Tibial nerve (tissue), 4 donors: ENCODE data around the gene RPL5. TPM values are rescaled to one million over a fixed set of nuclear protein-coding genes. Genes with fewer than 3 reads are reported as not detected.

Source experiments
- DNase-seq, 2 donors: peaks; one replicate each; pipeline ENCODE4 v3.0.0-alpha.2; 2019; ENCODE audit warnings: low spot score in 2 of 2
- H3K27ac ChIP-seq, 4 donors: fragments of 200-600 bp; sonication (generic) in 3 of 4; one replicate each; pipeline ENCODE4 v1.5.1; 2017 to 2019; ENCODE audit warnings: mild to moderate bottlenecking in 1 of 4
- H3K27me3 ChIP-seq, 2 donors: fragments of 200-600 bp; sonication (generic) in 1 of 2; one replicate each; pipeline versions ENCODE4 v1.5.1 to v1.6.0; 2017 to 2019
- H3K36me3 ChIP-seq, 3 donors: fragments of 200-600 bp; sonication (generic); one replicate each; pipeline ENCODE4 v1.5.1; 2018 to 2019
- H3K4me1 ChIP-seq, 4 donors: fragments of 200-600 bp; sonication (generic) in 3 of 4; one replicate each; pipeline ENCODE4 v1.5.1; 2017 to 2019
- H3K4me3 ChIP-seq, 4 donors: fragments of 200-600 bp; sonication (generic) in 3 of 4; one replicate each; pipeline ENCODE4 v1.5.1; 2017 to 2019; ENCODE audit warnings: mild to moderate bottlenecking in 1 of 4, moderate library complexity in 1 of 4
- H3K9me3 ChIP-seq, 4 donors: fragments of 200-600 bp; sonication (generic) in 3 of 4; one replicate each; pipeline ENCODE4 v1.5.1; 2017 to 2019
- EP300 ChIP-seq, 2 donors: sonication (generic); formaldehyde crosslinking; IDR thresholded peaks; one replicate each; pipeline ENCODE4 v1.6.1; 2017; ENCODE audit warnings: antibody characterized with exemption in 2 of 2, mild to moderate bottlenecking in 1 of 2
- POLR2A ChIP-seq, 2 donors: fragments of 450-650 bp; IDR thresholded peaks; one replicate each; pipeline ENCODE4 v1.6.1; 2017; ENCODE audit warnings: antibody characterized with exemption in 2 of 2, mild to moderate bottlenecking in 2 of 2, moderate library complexity in 2 of 2
- WGBS, 2 donors: methylation state at CpG; one replicate each; pipeline ENCODE4 v1.1.5; 2018; 5-methylcytosine and 5-hydroxymethylcytosine counted together
- total RNA-seq, 4 donors: library from RNA; depleted of rRNA; stranded (reverse); fragments of >200 nt; gene quantifications; one replicate each; pipeline ENCODE4 v1.1.0, GENCODE V29; 2016
- TF ChIP-seq, protein P1 (sequence below), 5 experiments: fragments of 200-600 bp in 3 of 5; fragments of 450-650 bp in 2 of 5; sonication (generic) in 3 of 5; IDR thresholded peaks; one replicate each; pipeline ENCODE4 v1.5.1; 2016 to 2019; ENCODE audit warnings: antibody characterized with exemption in 5 of 5, mild to moderate bottlenecking in 3 of 5, moderate library complexity in 2 of 5

Gene RPL5
- total RNA-seq, 4 donors from 2014 or later: 1,387 to 1,574 (median 1,436) TPM

DNA sequence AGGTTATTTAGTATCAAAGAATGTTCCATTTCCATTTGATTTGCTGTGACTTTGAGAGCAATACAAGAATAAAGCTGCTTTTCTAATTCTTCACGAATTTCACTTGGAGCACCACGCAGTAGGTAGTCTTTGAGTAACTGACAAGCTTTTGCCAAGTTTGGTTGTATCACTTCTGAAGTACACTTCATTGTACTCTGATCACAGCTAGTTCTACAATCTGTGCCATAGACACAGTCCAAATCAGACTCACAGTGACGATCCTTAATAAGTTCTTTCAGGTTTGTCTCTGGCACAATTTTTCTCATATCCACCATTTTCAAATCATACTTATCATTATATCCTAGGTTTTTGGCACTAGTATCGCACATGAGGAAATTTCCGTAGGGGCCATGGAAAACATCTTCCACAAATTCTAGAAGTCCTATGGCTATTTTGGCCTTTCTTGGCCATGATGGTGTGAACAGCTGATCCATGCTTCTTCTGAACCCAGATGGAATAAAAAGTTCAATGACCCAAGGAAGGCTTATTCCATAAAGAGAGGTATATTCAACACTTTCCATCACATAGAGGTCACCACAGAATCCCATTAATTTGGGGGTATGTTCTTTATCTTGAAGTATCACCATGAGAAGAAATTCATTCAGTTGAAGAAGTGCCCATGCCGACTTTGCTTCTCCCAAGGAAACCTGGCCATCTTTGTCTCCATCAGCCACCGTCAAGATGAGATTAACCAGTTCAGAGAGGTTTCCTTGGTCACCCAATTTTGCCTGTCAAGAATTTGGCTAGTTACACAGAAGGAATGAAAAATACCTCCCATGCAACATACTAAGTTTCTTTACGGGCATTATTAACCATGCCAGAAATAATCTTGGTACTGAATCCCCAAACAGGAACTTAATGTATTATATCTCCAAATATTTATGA, 11.9 kb downstream of the RPL5 start:
- Histone ChIP-seq H3K27me3 (no peaks in the 10 kb centered on the region), H3K9me3 (no peaks in the 10 kb centered on the region), H3K4me3 (no peak overlapping the region), H3K36me3 (peaks cover 2 to 59% (median 17%) of the 10 kb centered on the region in 3 donors), H3K27ac (no peak overlapping the region), H3K4me1 (peaks cover 0 to 16% (median 0%) of the 10 kb centered on the region in 4 donors)
- TF ChIP-seq, protein P1, sequence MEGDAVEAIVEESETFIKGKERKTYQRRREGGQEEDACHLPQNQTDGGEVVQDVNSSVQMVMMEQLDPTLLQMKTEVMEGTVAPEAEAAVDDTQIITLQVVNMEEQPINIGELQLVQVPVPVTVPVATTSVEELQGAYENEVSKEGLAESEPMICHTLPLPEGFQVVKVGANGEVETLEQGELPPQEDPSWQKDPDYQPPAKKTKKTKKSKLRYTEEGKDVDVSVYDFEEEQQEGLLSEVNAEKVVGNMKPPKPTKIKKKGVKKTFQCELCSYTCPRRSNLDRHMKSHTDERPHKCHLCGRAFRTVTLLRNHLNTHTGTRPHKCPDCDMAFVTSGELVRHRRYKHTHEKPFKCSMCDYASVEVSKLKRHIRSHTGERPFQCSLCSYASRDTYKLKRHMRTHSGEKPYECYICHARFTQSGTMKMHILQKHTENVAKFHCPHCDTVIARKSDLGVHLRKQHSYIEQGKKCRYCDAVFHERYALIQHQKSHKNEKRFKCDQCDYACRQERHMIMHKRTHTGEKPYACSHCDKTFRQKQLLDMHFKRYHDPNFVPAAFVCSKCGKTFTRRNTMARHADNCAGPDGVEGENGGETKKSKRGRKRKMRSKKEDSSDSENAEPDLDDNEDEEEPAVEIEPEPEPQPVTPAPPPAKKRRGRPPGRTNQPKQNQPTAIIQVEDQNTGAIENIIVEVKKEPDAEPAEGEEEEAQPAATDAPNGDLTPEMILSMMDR (IDR thresholded peaks at IDR 0.05): no peak
- TF ChIP-seq EP300 (IDR thresholded peaks at IDR 0.05): no peak
- DNase-seq: no peak
- 93 to 96% methylated on average over 8 of the region's 8 CpGs for WGBS, 2 donors

DNA sequence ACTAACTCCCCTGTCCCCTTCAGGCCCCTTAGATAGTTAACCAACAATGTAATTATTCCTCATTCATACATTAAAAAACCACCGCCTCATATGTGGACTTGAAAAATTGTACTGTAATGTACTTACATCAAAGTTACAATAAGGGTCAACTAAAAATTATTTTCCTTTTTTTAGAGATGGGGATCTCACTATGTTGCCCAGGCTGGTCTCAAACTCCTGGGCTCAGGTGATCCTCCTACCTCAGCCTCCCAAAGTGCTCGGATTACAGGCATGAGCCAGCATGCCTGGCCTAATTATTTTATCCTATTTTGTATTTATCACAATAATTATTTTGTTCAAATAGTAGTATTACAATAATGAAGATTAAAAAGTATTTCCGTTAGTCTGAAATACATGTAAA, 12.6 kb downstream of the RPL5 start:
- TF ChIP-seq EP300 (IDR thresholded peaks at IDR 0.05): no peak
- TF ChIP-seq POLR2A (IDR thresholded peaks at IDR 0.05): no peak
- TF ChIP-seq, protein P1 (IDR thresholded peaks at IDR 0.05): no peak
- H3K27ac ChIP-seq: no peak overlapping the region
- H3K9me3 ChIP-seq: no peaks in the 10 kb centered on the region
- H3K4me3 ChIP-seq: no peak overlapping the region
- DNase-seq: no peak
- no peaks in the 10 kb centered on the region for H3K27me3 ChIP-seq
- WGBS, 2 donors: 96 to 98% methylated on average over 3 of the region's 3 CpGs
- peaks cover 2 to 52% (median 17%) of the 10 kb centered on the region in 3 donors for H3K36me3 ChIP-seq
- H3K4me1 ChIP-seq: peaks cover 0 to 9% (median 0%) of the 10 kb centered on the region in 4 donors

DNA sequence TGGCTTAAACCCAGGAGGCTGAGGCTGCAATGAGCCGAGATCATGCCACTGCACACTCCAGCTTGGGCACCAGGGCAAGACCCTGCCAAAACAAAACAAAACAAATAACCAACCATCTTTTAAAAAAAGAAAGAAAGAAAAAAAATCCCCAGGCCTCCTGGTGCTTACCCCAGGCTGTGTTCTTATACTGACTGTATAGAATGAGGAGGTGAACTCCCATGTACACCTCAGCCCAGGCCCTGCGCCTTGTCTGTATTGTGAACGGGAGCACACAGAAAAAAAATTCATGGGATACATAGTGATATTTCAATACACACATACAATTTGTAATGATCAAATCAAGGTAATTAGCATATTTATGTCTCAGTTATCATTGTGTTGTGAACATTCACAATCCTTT, 14.1 kb downstream of the RPL5 start:
- TF ChIP-seq EP300 (IDR thresholded peaks at IDR 0.05): no peak
- TF ChIP-seq, protein P1 (IDR thresholded peaks at IDR 0.05): no peak
- no peak for TF ChIP-seq POLR2A (IDR thresholded peaks at IDR 0.05)
- Histone ChIP-seq H3K9me3 (no peaks in the 10 kb centered on the region), H3K4me1 (no peaks in the 10 kb centered on the region), H3K36me3 (peaks cover 2 to 48% (median 14%) of the 10 kb centered on the region in 3 donors), H3K4me3 (no peak overlapping the region), H3K27me3 (no peaks in the 10 kb centered on the region), H3K27ac (no peak overlapping the region)
- 54 to 74% methylated on average over 3 of the region's 3 CpGs for WGBS, 2 donors
- no peak for DNase-seq

DNA sequence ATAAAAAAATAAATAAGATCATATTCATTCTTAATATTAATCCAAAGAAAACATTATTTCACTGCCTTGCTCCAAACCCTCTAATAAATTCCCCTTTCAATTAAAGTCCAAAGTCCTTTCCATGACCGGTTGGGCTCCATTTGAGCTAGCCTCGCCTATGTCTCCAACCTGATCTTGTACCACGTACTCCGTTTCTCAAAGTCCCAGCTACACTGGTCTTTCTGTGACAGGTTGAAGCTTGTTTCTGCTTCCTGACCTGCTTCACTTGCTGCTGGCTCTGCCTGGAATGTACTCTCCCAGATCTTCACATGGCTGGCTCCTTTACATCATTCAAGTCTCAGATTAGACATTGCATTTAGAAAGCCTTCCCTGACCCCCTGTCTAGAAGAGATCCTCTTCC, 16.4 kb downstream of the RPL5 start:
- Histone ChIP-seq H3K27me3 (no peaks in the 10 kb centered on the region), H3K4me1 (no peaks in the 10 kb centered on the region), H3K27ac (no peak overlapping the region), H3K36me3 (peaks cover under 1 to 25% (median 7%) of the 10 kb centered on the region in 3 donors), H3K4me3 (no peak overlapping the region), H3K9me3 (no peaks in the 10 kb centered on the region)
- WGBS, 2 donors: 77 to 78% methylated on average over 4 of the region's 4 CpGs
- TF ChIP-seq EP300 (IDR thresholded peaks at IDR 0.05): no peak
- no peak for TF ChIP-seq POLR2A (IDR thresholded peaks at IDR 0.05)
- no peak for DNase-seq

DNA sequence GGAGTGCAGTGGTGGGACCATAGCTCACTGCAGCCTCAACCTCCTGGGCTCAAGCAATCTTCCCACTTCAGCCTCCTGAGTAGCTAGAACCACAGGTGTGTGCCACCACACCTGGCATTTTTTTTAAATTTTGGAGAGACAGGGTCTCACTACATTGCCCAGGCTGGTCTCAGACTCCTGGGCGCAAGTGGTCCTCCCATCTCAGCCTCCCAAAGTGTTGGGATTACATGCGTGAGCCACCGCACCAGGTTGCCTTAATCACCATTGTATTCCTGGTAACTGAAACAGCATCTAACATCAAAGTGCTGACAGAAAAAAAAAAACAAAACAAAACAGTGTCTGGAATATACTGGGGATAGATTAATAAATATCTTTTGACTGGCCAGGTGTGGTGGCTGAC, 18.2 kb downstream of the RPL5 start:
- Histone ChIP-seq H3K4me1 (peaks cover 0 to 5% (median 0%) of the 10 kb centered on the region in 4 donors), H3K9me3 (no peaks in the 10 kb centered on the region), H3K36me3 (peaks cover 0 to 11% (median 0%) of the 10 kb centered on the region in 3 donors), H3K4me3 (no peak overlapping the region), H3K27me3 (no peaks in the 10 kb centered on the region), H3K27ac (no peak overlapping the region)
- no peak for DNase-seq
- WGBS, 2 donors: 98 to 100% methylated on average over 3 of the region's 3 CpGs
- TF ChIP-seq, protein P1 (IDR thresholded peaks at IDR 0.05): no peak
- no peak for TF ChIP-seq POLR2A (IDR thresholded peaks at IDR 0.05)
- TF ChIP-seq EP300 (IDR thresholded peaks at IDR 0.05): no peak
